MM.1S (cell line): ENCODE data around the gene ERAL1.

Source experiments
- CTCF ChIP-seq: fragments of 300-600 bp; sonication (generic); IDR thresholded peaks from 2 replicates; pipeline ENCODE4 v1.5.1; 2016; ENCODE audit warnings: antibody characterized with exemption, low read length, mixed read lengths
- EZH2 ChIP-seq: fragments of 300-600 bp; sonication (generic); optimal IDR thresholded peaks from 2 replicates; pipeline ENCODE3; 2017; ENCODE audit warnings: low read depth, mild to moderate bottlenecking, antibody characterized with exemption, low read length, mixed read lengths

GRCh38 chr17:28811651-28812090 is 43.1 kb upstream of the ERAL1 start:
- no peak for TF ChIP-seq CTCF
- TF ChIP-seq EZH2 = no peak
